Measurements from ENCODE around the gene ZMYM2. TPM values are rescaled to one million over a fixed set of nuclear protein-coding genes. Genes with fewer than 3 reads are reported as not detected.

The ZMYM2 gene
- total RNA-seq, 2 donors from 2014 or later: 94.2 to 102 TPM

GRCh38 chr13:20128459-20128931 lies 170.0 kb downstream of the ZMYM2 start:
- Histone ChIP-seq H3K27ac (peak overlapping the region; percentile 65 to 90), H3K9me3 (no peaks in the 10 kb centered on the region), H3K27me3 (replicated peaks; ENCODE audit: insufficient read depth) (no peaks in the 10 kb centered on the region), H3K4me1 (ENCODE audit: control insufficient read depth in 1 of 2, low read depth in 2 of 2) (peaks cover 6 to 27% of the 10 kb centered on the region in 2 donors), H3K36me3 (no peaks in the 10 kb centered on the region), H3K4me3 (peak overlapping the region; percentile 97)
- ATAC-seq (ENCODE audit: insufficient number of reproducible peaks, low FRiP score, low read depth) (no peak), DNase-seq (ENCODE audit: low spot score) (no peak)
- no peak for TF ChIP-seq CTCF (IDR thresholded peaks at IDR 0.05)

- DNase-seq (ENCODE audit: low spot score) (no peak), ATAC-seq (ENCODE audit: insufficient number of reproducible peaks, low FRiP score, low read depth) (no peak)
- H3K27ac ChIP-seq: no peak overlapping the region
- H3K9me3 ChIP-seq: no peaks in the 10 kb centered on the region
- H3K4me3 ChIP-seq: no peak overlapping the region
- no peaks in the 10 kb centered on the region for H3K27me3 ChIP-seq (replicated peaks; ENCODE audit: insufficient read depth)
- no peaks in the 10 kb centered on the region for H3K36me3 ChIP-seq
- H3K4me1 ChIP-seq (ENCODE audit: control insufficient read depth in 1 of 2, low read depth in 2 of 2): peaks cover 6 to 27% of the 10 kb centered on the region in 2 donors
- TF ChIP-seq CTCF (IDR thresholded peaks at IDR 0.05): no peak
Observed at GRCh38 chr13:20129076-20129475, 170.5 kb downstream of the ZMYM2 start.

- TF ChIP-seq CTCF (IDR thresholded peaks at IDR 0.05): no peak
- DNase-seq (ENCODE audit: low spot score) (no peak), ATAC-seq (ENCODE audit: insufficient number of reproducible peaks, low FRiP score, low read depth) (no peak)
- Histone ChIP-seq H3K27ac (no peak overlapping the region), H3K4me1 (ENCODE audit: control insufficient read depth in 1 of 2, low read depth in 2 of 2) (peaks cover 6 to 26% of the 10 kb centered on the region in 2 donors), H3K36me3 (no peaks in the 10 kb centered on the region), H3K9me3 (no peaks in the 10 kb centered on the region), H3K4me3 (no peak overlapping the region), H3K27me3 (replicated peaks; ENCODE audit: insufficient read depth) (no peaks in the 10 kb centered on the region)
Observed at GRCh38 chr13:20130012-20130411, 171.5 kb downstream of the ZMYM2 start.

- no peak overlapping the region for H3K27ac ChIP-seq
- H3K4me3 ChIP-seq: no peak overlapping the region
- H3K9me3 ChIP-seq: no peaks in the 10 kb centered on the region
- DNase-seq (ENCODE audit: low spot score) (no peak), ATAC-seq (ENCODE audit: insufficient number of reproducible peaks, low FRiP score, low read depth) (no peak)
- peaks cover 6 to 20% of the 10 kb centered on the region in 2 donors for H3K4me1 ChIP-seq (ENCODE audit: control insufficient read depth in 1 of 2, low read depth in 2 of 2)
- no peaks in the 10 kb centered on the region for H3K36me3 ChIP-seq
- TF ChIP-seq CTCF (IDR thresholded peaks at IDR 0.05): no peak
- H3K27me3 ChIP-seq (replicated peaks; ENCODE audit: insufficient read depth): no peaks in the 10 kb centered on the region
Observed at GRCh38 chr13:20130652-20131051, 172.1 kb downstream of the ZMYM2 start.

- no peak for ATAC-seq (ENCODE audit: insufficient number of reproducible peaks, low FRiP score, low read depth)
- Histone ChIP-seq H3K36me3 (no peaks in the 10 kb centered on the region), H3K27me3 (replicated peaks; ENCODE audit: insufficient read depth) (no peaks in the 10 kb centered on the region), H3K4me1 (ENCODE audit: control insufficient read depth in 1 of 2, low read depth in 2 of 2) (peaks cover 6 to 19% of the 10 kb centered on the region in 2 donors), H3K9me3 (no peaks in the 10 kb centered on the region), H3K27ac (no peak overlapping the region), H3K4me3 (no peak overlapping the region)
- no peak for TF ChIP-seq CTCF (IDR thresholded peaks at IDR 0.05)
- DNase-seq (ENCODE audit: low spot score): no peak
Observed at GRCh38 chr13:20131057-20131832, 172.7 kb downstream of the ZMYM2 start.
